Measurements from ENCODE around the gene ANGPTL2.

The ANGPTL2 gene

GRCh38 chr9:127136081-127136879 lies 13.8 kb upstream of the ANGPTL2 start:
- no peak for DNase-seq

- DNase-seq = no peak
Observed at GRCh38 chr9:127135056-127135745, 12.8 kb upstream of the ANGPTL2 start.

GRCh38 chr9:127133739-127134167 lies 11.3 kb upstream of the ANGPTL2 start:
- DNase-seq = no peak

GRCh38 chr9:127132921-127133647 lies 10.6 kb upstream of the ANGPTL2 start:
- no peak for DNase-seq

GRCh38 chr9:127132375-127132774 lies 9.9 kb upstream of the ANGPTL2 start:
- no peak for DNase-seq

GRCh38 chr9:127131871-127132270 lies 9.4 kb upstream of the ANGPTL2 start:
- no peak for DNase-seq

- no peak for DNase-seq
Observed at GRCh38 chr9:127130661-127131538, 8.5 kb upstream of the ANGPTL2 start.

GRCh38 chr9:127130235-127130634 lies 7.8 kb upstream of the ANGPTL2 start:
- no peak for DNase-seq

GRCh38 chr9:127129718-127130085 lies 7.3 kb upstream of the ANGPTL2 start:
- no peak for DNase-seq

- no peak for DNase-seq
Observed at GRCh38 chr9:127129073-127129717, 6.8 kb upstream of the ANGPTL2 start.

GRCh38 chr9:127128341-127129072 lies 6.1 kb upstream of the ANGPTL2 start:
- no peak for DNase-seq

- no peak for DNase-seq
Observed at GRCh38 chr9:127126971-127127370, 4.5 kb upstream of the ANGPTL2 start.

GRCh38 chr9:127124792-127125191 lies 2.4 kb upstream of the ANGPTL2 start:
- DNase-seq = no peak

GRCh38 chr9:127124111-127124531 lies 1.7 kb upstream of the ANGPTL2 start:
- no peak for DNase-seq

GRCh38 chr9:127123064-127123890 lies 842 bp upstream of the ANGPTL2 start:
- no peak for DNase-seq

- DNase-seq = no peak
Observed at GRCh38 chr9:127121628-127122175, 733 bp downstream of the ANGPTL2 start.

GRCh38 chr9:127119320-127119709 lies 3.1 kb downstream of the ANGPTL2 start:
- no peak for DNase-seq

GRCh38 chr9:127118597-127119319 lies 3.7 kb downstream of the ANGPTL2 start:
- no peak for DNase-seq

GRCh38 chr9:127117801-127118200 lies 4.6 kb downstream of the ANGPTL2 start:
- no peak for DNase-seq
